Adrenal gland (tissue), 5 donors: ENCODE data around the gene ETFBKMT.

Experiments
- CTCF ChIP-seq, 6 experiments: fragments of 450-650 bp in 4 of 6; fragments of 200-600 bp in 2 of 6; sonication (generic) in 1 of 6; IDR thresholded peaks; 1 replicate in 5 of 6; 2 replicates in 1 of 6; pipeline versions ENCODE4 v1.5.1 to v1.8.0; 2016 to 2021; ENCODE audit warnings: antibody characterized with exemption in 6 of 6, mild to moderate bottlenecking in 2 of 6, moderate library complexity in 1 of 6
- POLR2A ChIP-seq, 2 donors: fragments of 450-650 bp; IDR thresholded peaks; one replicate each; pipeline ENCODE4 v1.6.1; 2017; ENCODE audit warnings: antibody characterized with exemption in 2 of 2, mild to moderate bottlenecking in 2 of 2, moderate library complexity in 1 of 2
- donor health status: DM: no; HTN: no; CAD: no.

- TF ChIP-seq CTCF (IDR thresholded peaks at IDR 0.05) (no peak), POLR2A (IDR thresholded peaks at IDR 0.05) (no peak)
These were observed 24.9 kb upstream of the ETFBKMT start for GRCh38 chr12:31634620-31635019.
